ENCODE measurements around the gene SLC13A4.
"Not testable (repeated sequence)": the region's sequence is repeated elsewhere in the genome, so short reads cannot be mapped to it uniquely, and the experiment has no call there.

Gene SLC13A4

GRCh38 chr7:135753616-135754413 lies 25.8 kb upstream of the SLC13A4 start:
- DNase-seq = no peak

GRCh38 chr7:135748770-135749169 lies 20.8 kb upstream of the SLC13A4 start, which contains the start of gene FAM180A:
Gene FAM180A, minus strand, starts transcription at chr7:135748813. Its CDS starts 233 bp downstream, at chr7:135748580.
- peak; percentile 82 for DNase-seq

DNA sequence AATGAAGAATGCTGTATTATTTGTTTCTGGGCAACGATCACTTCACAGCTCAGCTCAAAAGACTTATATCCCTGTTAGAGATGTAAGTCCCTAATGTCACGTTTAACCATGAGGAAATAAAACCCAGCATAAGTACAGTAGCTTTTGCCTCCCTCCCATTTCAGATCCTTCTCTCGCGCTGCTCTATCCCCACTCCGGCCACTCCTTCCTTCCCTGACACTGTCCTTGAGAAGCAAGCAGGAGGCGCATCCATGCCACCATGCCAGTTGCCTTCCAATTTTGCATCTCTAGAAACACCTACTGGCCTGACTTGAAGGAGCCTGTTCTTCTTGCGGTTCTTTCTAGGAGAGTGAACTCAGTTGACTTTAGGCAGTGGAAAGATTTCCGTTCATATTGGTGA lies 19.4 kb upstream of the SLC13A4 start:
- DNase-seq = no peak

GRCh38 chr7:135745703-135746312 lies 17.8 kb upstream of the SLC13A4 start:
- peak; percentile 97 for DNase-seq

- peak; percentile 79 for DNase-seq
Observed at GRCh38 chr7:135744938-135745702, 17.1 kb upstream of the SLC13A4 start.

- DNase-seq = peak; percentile 85
Observed at GRCh38 chr7:135743907-135744731, 16.1 kb upstream of the SLC13A4 start.

- no peak for DNase-seq
Observed at GRCh38 chr7:135742371-135742770, 14.4 kb upstream of the SLC13A4 start.

DNA sequence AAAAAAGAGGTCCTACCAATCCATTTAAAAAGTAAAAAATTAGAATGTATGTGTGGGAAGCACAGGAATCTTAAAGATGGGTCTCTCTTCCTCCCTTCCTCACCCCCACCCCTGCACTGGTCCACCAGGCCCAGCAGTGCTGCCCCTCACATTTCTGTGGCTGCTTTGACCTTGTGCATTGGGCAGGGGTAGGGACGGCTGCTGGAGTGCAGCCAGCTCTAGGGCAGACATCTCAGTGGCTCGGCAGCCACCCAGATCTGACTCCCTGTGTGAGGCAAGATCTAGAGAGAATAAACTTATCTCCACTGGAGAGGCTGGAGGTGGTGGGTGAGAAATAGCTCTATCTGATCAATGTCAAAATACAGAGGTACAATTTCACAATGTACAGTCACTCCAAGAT lies 13.9 kb upstream of the SLC13A4 start:
- DNase-seq = no peak

DNA sequence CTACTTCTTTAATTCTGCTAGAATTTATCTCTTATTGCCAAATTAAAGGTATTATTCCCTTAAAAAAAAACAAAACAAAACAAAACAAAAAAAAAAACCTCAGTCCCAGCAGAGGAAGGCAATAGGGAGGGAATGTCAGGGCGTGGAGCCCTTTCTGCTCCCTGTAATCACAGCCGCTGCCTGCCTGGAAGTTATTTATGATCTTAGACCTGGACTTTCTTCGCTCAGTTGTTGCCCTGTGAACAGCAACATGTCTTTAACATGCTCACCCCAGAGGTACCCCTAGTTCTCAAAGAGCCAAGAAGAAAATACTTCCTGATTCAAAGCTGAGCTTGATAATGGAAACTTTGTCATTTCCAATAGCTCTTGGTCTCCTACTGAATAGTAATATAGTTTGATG lies 12.9 kb upstream of the SLC13A4 start:
- no peak for DNase-seq

GRCh38 chr7:135737306-135737647 lies 9.3 kb upstream of the SLC13A4 start:
- DNase-seq = not testable (repeated sequence)

DNA sequence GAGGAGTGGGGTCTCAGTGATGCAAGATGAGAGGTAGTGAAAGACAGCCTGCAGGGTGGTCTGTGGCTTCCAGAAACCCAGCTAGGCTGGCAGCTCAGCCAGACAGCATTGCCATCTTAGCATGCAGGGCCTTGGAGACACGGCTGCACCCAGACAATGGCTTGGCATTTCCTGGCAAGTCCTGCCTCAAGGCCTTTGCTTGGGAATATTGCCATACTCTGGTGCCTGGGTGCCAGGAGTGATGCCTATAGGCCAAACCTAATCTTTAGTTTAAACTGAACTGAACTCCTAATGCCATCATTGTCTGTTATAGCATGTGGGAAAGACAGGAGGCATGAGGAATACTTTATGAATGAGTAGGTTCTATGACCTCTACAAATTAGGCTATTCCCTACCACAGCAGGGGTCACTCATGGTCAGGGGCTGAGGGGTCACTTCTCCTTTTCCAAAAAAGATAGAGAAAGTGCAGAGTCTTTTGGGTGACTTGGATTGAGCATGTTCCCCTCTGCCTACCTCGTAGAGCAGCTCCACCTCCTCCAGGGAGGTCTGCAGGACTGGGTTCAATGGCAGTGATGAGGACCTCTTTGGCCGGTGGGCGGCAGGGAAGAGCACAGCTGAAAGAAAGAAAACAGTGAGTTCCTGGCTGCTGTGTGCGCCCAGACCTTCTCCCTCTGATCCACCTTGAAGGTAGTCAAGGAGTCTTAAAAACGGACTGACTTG lies 8.8 kb upstream of the SLC13A4 start:
- DNase-seq = no peak

DNA sequence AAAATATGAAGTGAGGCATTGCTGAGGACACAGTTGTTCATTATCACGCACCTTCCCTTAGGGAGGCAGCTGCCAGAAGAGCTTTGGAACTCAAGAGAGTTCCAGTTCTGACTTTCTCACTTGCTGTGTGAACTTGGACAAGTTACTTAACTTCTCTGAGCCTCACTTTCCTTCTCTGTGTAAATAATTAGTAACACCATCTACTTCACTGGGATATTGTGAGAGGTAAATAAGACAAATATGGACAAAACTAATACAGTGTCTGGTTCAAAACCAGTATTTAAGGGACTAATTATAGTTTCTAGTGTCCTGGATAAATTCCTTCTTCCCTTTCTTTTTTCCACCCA lies 6.3 kb upstream of the SLC13A4 start:
- no peak for DNase-seq

DNA sequence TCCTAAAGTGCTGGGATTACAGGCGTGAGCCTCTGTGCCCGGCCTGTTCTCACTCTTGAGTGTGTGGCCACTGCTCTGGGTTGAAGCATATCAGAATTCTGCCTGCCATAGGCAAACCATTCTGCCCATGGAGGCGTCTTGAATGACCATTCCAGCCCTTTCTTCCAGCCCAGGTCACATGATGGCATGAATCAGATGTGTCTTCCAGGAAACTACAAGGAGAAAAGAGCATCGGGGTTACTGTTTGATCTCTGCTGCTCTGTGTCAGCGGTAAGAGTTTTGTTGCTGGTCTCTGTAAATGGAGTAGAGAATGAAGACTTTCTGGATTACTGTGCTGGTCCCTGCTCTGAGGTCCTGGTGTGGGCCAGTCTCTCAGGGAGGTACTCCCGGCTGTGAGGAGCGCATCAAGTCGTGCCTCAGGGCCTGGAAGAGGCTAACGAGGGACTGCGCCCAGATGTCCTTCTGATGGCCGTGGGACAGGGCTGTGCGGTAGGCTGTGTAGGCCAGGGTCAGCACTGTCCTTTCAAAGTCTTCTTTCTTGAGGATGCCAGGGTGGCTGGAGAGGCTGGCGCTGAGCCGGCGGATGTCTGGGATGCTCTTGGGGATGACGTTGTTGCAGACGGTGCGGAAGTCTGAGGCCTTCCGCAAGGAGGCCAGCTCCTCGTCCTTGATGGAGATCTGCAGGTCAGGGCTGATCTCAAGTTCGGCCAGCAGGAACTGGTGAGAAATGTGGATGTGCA lies 5.8 kb upstream of the SLC13A4 start:
- no peak for DNase-seq

GRCh38 chr7:135731131-135731530 lies 3.1 kb upstream of the SLC13A4 start:
- DNase-seq = no peak

DNA sequence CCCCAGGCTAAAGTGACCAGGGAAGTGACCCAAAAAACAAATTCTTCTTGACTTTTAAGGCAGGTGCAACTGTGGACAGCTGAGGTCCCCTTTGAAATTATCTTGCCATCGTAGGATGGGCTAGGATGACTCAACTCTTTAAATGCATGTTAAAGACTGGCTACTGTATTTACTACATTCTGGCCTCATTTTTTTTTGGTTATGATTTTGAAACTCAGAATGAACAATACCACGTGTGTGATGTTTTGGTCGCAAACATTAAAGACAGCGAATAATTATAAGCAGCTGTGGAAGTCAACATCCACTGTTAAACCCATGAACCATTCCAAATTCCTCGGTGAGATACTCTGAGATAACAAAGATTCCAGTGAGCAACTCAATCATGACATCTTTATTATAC lies 1.2 kb upstream of the SLC13A4 start:
- DNase-seq = peak; percentile 48

DNA sequence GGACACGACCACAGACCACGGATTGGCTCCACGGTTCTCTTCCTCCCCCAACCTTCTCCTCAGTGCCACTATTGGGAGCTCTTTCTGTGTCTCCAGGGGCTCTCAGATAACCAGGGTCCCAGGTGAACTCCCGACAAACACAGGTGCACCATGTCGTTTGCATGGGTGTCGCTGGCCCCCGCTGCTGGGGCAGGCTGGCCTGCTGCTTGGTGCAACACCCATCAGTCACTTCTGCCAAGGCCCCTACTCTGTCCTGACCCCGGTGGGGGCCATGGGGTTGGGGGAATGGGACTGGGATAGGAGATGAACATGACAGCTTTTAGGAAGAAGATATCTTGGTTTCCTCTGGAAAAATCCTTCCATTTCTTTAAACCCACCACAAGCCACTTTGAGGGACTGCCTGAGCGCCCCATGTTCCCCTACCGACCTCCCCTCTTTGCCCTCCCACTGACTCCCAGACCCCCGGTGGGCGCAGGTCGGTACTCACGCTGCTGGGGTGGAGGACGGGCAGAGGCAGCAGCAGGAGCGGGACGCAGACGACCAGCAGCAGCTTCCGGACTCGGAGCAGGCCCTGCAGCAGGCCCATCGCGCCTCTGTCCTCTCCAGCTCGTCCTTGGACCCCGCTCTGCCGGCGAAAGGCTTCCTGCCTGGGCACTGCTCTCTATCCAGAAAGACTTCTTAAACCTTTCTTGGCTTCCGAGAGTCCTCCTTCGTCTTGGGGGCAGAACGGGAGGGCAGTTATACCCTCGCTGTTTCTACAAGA lies 894 bp downstream of the SLC13A4 start:
- no peak for DNase-seq

DNA sequence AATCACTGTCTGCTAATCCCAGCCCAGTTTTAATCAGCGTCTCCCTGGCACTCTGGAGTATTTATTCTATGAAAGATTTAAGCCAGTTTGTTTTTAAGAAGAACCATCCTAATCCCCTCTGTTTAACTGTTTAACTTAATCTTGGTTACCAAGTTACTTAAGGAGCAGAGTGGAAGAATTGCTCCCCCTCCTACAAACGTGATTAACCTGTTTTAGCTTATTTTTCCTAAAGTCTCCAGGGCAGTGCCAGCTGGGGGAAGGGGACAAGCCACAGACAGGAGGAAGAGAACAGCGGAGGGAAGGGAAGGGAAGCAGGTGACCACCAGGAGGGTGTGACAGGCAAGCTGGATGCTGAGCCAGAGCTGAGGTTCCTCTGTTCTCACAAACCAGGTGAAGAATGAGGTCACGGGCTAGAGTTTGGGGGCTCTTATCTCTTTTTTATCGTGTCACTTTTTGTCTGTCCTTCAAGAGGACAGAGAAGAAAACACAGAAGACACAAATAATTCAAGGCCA lies 1.7 kb downstream of the SLC13A4 start:
- no peak for DNase-seq

DNA sequence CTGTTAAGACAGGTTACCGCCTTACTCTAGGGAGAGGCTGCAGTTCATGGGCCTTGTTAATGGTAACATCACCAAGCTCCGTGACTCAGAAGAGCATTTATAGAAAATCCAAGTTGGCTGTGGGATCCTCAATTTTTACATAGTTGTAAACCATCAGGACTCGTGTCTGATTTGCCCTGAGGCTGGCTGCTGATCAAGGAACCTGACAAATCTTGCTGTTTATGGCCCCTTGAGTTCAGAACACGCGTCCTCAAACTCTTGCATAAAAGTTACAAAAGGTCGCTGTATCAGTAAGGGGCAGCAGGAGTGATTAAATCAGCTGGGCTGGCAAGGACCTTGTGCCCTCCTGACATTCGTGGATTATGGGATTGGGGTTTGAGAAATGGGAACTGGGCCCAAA lies 4.6 kb downstream of the SLC13A4 start:
- DNase-seq = no peak

GRCh38 chr7:135721198-135721820 lies 6.7 kb downstream of the SLC13A4 start:
- DNase-seq = no peak

DNA sequence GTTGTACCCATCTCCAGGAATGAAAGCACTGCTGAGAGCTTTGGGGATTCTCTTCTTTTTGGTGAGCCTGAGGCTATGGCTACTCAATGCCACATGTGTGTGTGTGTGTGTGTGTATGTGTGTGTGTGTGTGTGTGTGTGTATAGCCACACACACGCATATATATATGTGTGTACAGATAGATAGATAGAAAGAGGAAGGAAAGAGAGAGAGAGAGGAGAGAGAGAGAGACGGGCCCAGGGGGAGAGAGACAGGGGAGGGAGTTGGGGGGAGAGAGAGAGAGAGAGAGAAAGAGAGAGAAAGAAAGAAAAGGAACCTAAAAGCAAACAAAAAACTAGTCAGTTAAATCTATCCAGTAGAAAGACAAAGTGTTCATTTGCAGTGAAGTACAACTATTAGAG lies 8.3 kb downstream of the SLC13A4 start:
- no peak for DNase-seq

Measured in fibroblast of skin of scalp (primary cell).